ENCODE data around the gene CLIC6.

Gene CLIC6

DNA sequence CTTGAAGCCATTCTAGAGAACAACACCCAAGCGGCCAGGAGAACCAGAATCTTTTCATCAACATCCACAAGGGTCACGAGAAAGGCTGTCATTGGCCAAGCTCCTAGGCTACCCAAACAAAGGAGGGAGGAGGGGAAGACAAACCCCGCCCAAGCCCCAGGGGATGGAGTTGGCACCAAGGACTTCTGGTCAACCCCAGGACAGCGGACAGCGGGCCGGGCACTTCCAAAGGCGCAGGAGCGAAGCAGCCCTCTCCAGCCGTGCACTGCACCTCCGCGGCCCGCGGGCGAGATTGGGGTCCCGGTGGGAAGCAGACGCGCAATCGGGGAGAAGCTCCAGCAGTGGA is at the start of gene CLIC6:
TSS of gene CLIC6 (plus strand) at position 192 of the 346 bp plus-strand sequence. CDS start 395 bp downstream, outside the sequence.
- no peak for DNase-seq (ENCODE audit: low read depth)

DNA sequence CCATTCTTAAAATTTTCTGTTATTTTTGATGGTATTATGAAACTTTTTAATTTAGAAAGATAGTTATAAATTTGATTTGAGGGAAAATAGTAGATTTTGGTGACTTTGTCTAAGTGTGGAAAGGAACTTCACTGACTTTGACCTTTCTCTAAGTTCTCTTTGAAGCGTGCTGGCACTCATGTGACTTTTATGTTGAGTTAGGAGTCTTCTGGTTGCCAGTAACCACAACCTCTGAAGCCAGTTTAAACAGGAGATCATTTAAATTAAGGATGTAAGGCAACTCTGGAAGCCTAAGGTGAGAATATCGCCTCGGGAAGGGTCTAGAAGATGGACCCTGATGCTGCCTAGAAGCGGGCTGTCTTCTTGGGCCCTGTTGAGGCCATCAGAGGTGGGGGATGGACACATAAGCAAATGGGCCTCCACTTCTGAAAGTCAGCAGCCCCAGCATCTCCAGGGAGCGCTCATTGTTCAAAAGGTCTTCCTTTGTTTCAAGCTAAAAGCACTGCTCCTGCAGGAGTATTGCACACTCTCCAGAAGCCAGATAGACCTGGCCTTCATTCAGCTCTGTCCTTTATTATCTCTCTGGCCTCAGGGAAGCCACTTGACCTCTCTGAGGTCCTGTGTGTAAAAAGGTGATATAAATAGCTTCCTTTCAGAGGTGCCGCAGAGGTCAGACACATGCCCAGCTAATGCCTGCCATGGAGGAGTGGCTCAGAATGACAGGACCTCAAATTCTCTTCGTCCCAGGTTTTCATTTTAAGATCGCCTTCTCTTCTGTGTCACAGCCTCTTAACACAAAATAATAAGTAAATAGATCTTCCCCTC is 48.7 kb upstream of the CLIC6 start:
- DNase-seq (ENCODE audit: low read depth) = no peak

DNA sequence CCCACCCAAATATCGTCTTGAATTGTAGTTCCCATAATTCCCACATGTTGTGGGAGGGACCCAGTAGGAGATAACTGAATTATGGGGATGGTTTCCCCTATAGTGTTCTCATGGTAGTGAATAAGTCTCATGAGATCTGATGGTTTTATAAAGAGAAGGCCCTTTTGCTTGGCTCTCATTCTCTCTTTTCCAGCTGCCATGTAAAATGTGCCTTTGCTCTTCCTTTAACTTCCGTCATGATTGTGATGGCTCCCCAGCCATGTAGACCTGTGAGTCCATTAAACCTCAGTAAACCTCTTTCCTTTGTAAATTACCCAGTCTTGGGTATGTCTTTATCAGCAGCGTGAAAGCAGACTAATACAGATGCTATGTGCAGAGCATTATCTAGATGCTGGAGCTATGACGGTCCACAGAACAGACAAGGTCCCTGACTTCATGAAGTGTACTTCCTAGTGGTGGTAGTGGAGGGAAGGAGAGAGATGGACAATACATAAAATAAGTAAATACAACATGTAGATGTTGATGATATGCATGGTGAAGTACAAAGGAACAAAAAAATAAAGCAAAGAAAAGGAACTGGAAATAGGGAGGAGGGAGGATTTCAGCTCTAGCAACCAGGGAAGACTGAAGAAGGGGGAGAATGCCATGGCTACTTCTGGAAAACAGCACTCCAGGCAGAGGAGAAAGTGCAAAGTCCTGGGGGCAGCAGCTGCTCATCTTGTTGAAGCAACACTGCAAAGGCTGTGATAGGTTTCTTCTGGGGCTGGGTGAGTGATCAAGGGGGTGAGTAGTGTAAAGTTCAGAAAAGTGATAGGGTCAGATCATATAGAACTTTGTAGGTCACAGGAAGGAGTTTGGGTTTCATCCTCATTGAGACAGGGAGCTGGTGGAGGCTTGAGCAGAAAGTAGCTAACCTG is 47.1 kb upstream of the CLIC6 start:
- DNase-seq (ENCODE audit: low read depth) = no peak

DNA sequence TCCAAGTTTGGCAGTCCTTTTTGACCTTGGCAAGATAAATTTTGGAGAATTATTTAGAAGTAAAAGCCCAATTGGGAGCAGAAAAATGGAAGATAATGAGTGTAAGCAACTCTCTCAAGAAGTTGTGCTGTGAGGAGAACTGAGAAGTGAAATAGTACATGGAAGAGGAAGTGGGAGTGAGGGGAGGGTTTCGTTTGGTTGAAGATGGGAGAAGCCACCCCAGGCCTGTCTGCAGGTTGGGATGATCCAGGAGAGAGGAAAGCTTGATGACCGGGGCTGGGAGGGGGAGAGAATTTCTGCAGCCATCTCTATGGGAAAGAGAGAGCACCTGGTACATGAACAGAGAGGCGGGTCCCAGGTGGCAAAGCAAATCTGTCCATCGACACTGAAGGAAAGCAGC is 45.3 kb upstream of the CLIC6 start:
- DNase-seq (ENCODE audit: low read depth) = no peak

DNA sequence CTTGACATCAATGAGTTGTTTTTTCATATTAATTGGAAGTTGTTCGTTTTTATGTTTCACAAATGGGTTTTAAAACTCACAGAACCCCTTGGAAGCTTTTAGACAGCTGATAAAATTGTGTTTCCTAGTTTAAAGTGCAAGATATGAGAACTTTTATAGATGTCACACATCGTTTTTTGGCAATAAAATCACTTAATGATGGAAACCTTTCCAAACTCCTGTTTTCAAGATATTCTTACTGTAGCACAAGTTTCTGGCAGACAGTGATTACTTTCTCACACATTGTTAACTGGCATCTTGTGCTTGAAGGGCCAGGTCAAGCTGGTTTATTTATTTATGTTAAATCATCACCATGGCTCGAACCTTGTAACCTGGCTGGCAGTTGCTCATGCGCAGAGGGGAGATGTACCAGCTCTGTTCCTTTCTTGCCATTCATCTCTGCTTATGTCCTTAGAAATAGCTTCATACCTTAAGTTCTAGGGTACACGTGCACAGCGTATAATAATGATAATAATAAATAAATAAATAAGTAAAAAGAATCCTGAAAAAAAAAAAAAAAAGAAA is 43.7 kb upstream of the CLIC6 start:
- no peak for DNase-seq (ENCODE audit: low read depth)

DNA sequence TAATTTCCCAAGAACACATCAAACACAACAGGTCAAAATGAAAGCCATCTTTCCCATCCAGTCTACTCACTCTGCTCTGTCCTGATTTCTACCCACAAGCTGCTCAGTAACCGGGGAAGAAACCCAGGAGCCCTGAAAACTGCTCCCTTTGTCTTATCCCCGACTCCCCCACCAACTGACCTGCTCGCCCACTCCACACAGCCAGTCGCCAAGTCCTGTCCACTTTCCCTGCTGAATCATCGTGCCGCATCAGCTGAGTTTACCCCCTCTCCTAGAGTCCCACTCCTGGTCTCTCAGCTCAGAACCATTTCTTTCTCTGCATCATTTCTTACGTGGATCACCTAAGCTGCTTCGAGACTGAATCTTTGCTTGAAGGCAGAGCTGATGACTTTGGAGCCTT is 42.7 kb upstream of the CLIC6 start:
- no peak for DNase-seq (ENCODE audit: low read depth)

DNA sequence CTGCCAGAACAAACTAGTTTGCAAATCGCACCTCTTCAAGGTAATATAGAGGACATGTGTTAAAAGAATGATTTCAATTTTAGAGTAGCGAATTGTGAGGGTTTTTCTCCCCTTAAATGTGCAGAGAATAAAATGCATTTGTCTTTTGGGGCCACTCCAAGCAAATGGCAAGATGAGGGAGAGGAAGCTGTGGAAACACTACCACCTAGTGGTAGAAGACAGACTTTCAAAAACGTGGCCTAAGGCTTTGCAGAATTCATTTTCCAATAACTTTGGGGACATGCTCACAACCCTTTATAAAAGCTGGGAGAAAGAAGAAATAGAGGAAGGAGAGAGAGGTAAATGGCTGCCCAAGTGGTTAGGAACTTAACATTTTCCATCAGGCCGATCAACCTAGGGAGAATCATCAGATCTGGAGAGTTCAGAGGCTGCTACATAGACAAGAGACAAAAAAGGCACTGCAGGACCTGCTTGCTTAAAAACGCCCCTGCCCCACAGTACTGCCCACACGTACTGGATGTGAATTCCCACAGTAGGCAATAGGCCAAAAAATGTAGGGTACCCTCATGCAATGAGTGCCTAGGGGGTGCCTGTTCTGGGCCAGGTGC is 38.2 kb upstream of the CLIC6 start:
- DNase-seq (ENCODE audit: low read depth) = no peak

DNA sequence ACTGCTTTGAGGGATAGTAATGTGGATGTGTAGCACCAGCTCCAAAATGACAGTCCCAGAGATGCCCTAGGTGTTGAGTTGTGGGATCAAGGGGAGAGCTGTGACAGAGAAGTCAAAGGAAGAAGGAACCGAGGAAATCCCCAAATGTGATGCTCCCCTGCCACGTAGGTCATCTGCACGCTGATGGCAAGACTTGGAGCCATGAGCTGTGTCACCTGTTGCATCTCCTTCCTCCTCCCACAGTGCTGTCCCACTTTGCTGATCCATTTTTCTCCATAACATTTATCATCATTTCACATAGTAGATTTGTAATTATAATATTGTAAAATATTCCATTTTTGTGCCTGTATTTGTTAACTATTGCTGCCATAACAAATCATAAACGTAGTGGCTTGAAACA is 36.3 kb upstream of the CLIC6 start:
- DNase-seq (ENCODE audit: low read depth) = no peak

DNA sequence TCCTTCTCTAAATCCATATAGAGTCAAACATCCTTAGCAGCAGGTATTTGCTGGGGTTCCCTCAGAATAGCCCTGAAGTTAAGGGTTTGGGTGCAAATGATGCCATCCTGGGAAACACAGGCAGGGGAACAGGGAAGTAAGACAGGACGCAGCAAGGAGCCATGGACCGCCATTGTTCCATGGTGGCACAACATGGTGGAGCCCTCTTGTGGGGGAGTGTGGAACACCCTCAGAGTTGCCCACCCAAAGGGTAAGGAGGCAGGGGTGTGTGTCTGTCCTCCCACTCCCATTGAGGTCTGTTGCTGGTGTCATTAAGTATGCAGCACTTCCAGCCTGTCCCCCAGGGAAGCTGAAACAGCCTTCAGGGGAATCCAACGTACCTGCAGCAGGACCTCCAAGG is 33.5 kb upstream of the CLIC6 start:
- DNase-seq (ENCODE audit: low read depth) = no peak

DNA sequence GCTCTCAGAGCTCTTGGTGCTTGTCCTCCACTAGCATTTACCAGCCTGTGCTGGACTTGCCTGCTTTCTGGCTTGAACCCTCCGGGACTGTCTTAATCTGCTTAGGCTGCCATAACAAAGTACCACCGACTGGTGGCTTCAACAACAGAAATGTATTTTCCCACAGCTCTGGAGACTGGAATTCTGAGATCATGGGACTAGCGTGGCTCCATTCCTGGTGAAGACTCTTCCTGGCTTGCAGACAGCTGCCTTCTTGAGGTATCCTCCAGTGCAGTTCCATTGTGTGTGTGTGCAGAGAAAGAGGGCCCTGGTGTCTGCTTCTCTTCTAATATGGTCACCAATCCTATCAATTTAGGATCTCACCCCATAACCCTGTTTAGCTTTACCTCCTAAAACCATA is 31.8 kb upstream of the CLIC6 start:
- no peak for DNase-seq (ENCODE audit: low read depth)

DNA sequence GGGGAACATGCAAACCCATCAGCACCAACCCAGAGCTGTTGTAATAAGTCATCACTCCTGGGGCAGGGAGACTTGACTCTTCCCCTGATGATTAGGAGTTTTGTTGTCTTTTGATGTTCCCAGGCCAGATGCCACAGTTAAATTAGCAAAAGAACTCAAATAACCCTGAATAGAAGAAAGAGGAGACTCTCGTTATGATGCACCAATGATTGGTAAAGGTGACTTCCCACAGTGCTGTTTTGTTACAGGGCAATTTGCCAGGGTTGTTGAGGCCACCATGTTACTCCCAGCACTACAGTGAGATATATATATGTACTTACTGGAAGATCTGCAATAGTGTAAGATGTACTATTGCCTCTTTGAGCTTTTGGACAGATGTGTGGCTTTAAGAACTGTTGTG is 29.5 kb upstream of the CLIC6 start:
- no peak for DNase-seq (ENCODE audit: low read depth)

DNA sequence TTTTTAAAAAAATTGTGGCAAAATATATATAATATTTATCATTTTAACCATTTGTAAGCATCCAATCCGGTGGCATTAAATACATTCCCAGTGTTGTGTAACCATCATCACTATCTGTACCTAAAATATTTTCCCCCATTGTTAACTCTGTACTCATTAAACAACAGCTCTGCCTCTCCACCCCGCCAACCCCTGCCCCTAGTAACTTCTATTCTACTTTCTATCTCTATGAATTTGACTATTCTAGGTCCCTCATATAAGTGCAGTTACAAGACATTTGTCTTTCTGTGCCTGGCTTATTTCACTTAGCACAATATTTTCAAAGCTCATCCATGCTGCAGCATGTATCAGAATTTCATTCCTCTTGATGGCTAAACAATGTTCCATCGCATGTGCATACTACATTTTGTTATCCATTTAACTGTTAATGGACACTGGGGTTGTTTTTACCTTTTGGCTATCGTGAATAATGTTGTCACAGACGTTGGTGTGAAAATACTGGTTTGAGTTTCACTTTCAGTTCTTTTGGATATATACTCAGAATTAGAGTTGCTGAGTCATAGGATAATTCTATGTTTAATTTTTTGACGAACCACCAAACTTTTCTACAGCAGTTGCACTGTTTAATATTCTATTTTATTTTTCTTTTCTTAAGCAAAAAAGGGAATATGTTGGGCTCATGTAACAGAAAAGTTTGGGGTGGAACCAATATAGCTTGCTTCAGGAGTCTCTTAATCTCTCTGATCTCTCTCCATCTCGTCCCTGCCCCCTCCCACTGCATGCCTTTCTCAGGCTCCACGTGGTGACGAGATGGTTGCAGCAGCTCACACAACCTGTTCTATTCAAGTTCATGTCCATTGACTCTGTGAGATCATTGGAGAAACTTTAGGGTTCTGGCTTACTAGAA is 28.7 kb upstream of the CLIC6 start:
- DNase-seq (ENCODE audit: low read depth) = no peak

DNA sequence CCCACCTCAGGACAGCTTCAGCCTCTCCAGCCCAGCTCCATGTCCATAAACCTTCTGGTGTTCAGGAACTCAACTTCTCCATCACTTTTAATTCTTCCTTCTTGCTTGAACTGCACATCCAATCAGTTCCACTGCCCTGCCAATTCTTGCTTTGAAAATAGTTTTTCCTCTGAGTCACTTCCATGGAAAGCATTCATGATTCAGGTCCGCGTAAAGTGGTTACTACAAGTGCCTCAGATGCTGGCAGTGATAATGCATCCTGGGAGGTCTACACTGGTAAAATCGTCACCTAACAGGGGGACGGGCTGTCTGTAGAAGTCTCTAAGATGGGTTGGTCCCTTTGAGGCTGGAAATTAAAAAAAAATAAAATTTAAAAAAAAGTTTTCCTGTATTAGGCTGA is 27.9 kb upstream of the CLIC6 start:
- no peak for DNase-seq (ENCODE audit: low read depth)

DNA sequence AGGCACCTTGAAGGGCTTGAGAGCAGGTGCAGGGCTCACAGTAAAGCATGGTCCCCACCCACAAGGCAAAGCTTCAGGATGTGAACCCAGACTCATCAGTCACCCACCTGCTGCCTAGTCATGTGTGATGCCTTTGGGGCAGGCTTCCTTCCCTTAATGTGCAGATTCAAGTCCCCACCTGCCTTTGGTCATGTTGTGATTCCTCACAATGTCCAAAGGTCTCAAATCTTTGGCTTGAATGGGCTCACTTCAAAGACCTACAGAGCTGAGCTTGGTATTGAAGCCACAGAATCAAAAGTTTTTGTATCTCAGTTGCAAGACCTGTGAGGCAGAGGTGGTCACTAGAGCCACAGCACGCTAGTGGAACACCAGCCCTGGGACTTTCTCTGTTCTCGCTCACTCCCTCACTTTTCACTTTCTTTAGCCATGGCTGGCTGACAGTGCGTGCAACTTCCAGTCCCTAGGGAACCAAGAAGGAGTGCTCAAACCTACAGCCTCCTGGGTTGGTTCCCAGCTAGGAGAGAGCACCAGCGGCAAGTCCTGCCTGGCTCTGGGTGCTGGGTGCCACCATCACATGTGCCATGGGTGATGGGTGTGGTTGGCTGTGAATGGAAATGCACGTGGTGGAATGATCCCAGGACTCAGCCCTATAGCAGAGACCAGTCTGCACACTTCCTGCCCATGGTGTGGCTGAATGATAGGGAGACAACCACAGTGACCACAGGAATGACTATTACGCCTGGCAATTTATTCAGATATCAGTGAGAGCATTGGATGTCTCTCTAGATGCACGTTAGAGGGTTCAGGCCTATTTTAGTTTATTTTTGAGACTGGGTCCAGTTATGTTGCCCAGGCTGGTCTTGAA is 26.4 kb upstream of the CLIC6 start:
- DNase-seq (ENCODE audit: low read depth) = peak; percentile 26

DNA sequence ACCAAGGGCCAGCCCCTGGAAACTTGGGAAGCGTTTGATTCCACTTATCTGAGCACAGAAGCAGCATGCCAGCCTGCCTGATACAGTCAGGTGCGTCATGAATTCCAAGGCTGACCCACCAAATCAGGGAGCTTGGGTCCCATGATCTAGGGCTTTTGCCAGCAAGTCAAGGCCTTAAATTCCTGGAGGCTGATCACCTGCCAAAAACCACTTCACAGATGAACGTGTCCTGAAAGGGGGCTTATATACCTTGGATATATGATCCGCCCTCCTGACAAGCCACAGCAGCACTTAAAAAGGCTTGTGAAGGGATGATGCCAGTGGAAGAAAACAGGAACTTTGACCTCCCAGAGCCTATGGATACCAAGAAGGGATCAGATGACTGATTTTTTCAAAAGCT is 24.0 kb upstream of the CLIC6 start:
- no peak for DNase-seq (ENCODE audit: low read depth)

DNA sequence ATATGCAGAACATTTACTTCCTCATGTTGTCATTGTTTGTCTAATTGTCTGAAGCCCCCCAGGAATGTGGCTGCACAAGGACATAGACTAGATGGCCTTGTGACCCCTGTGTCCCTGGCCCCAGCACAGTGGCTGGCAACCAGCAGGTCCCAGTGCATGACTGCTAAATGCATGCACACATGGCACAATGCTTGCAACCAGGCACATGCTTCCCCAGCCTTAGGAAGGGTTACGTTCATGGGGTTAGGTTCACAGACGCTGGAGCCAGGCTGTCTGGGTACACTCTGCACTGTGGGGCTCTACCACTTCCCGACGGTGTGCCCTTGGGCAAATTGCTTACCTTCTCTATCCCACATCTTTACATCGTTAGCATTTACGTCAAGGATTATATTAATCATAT is 21.2 kb upstream of the CLIC6 start:
- no peak for DNase-seq (ENCODE audit: low read depth)

DNA sequence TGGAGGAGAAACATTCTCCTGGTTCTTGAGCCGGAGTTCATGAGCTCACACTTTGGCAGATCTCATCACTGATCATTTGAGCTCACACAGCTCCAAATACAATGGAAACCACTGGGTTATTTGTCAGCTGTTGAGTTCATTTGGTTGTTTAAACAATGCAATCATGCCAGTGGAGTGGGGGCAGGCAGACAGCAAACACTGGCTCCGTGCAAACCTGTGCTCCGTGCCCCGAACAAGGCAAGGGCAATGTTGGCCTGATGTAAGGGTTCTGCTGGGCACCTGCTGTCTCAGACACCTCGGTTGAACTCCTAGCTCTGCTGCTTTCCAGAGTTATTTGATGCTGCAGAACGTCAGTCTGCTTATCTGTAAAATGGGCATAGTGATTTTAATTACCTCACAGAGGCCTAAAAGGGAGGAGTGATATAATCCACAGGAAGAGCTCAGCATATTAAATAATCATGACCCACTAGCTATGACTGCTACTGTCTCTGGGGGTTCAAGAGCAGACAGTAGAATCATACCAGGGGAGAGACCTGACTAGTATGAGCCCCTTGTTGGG is 20.0 kb upstream of the CLIC6 start:
- DNase-seq (ENCODE audit: low read depth) = no peak

DNA sequence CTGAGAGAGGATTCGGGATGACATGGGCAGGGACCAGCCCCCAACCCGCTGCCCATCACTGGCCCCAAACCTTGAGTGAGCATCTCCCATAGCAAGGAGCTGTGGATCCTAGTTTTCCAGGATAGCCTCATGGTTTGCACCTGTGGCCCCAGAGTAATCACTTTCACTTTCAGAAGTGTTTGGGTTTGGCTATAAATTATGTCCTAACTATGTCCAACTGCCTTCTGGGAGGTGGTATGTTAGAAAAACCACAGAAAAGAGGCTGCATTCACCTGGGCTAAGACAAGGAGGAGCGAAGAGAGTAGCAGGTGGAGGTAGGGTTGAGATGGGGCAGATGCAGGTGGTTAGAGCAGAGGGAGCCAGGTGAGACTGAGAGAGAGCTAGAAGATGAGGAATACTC is 19.4 kb upstream of the CLIC6 start:
- no peak for DNase-seq (ENCODE audit: low read depth)

DNA sequence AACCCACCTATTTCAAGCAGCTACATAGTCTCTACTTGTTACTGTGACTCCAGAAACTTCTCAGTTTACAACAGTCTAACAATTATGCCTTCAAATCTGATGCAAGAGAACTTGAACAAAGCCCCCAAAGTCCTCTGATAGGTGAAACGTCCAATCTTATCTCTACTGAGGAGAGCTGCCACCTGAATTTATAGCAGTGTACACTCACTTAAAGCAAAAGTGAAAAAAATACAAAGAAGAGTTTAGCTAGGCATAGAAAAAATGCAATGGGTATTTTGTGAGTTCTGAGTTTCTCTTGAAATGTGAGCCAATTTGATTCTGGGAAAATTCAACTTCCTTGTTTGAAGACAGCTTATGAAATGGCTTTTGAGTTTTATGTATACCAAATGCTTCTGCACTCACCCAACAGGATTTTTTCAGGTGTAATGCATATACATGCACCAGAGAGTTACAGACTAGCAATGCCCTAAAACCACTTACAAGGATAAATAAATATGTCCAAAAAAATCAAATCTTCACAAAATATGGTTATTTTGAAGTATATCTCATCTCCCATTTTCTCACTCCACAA is 17.8 kb upstream of the CLIC6 start:
- no peak for DNase-seq (ENCODE audit: low read depth)

DNA sequence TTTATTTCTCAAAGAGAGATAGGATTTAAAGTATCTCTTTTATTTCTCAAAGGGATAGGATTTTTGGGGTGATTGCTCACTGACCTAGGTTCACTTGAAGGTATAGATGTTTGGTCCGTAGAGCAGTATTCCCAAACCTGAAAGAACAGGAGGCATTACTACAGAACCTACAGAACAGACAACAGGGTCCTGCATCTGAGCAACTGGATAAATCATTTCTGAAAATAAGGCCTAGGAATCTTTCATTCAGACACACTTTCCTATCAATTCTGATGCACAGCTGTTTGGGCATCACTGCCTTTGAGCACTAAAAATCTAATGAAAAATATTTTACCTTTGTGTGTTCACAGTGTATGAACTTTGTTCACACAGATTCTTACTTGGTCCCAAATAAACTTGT is 17.2 kb upstream of the CLIC6 start:
- DNase-seq (ENCODE audit: low read depth) = no peak

All from HS-27A (cell line).